Activated B cell treated with CpG ODN at 0.5 μM for 24 hours (primary cell): ENCODE measurements around the gene UBE4B. TPM values are rescaled to one million over a fixed set of nuclear protein-coding genes. Genes with fewer than 3 reads are reported as not detected.

ENCODE experiments used
- ATAC-seq: fragments of 200-7000 bp; cut with Tn5 transposase; one replicate; pipeline ENCODE4 v1.10.0; 2021; ENCODE audit warnings: low read depth, mild to moderate bottlenecking, moderate library complexity
- CTCF ChIA-PET: fragments of 350-600 bp; sonication (Branson Sonifier 250); formaldehyde crosslinking; loops from one replicate; lab custom pipeline; 2021; ENCODE audit warnings: antibody characterized with exemption; lab: Charles Lee
- POLR2A ChIA-PET: fragments of 350-600 bp; sonication (Branson Sonifier 250); formaldehyde crosslinking; loops from one replicate; lab custom pipeline; 2021; ENCODE audit warnings: antibody characterized with exemption; lab: Charles Lee
- DNase-seq: peaks from one replicate; pipeline ENCODE4 v3.0.0; 2022
- H3K27ac Mint-ChIP-seq: one replicate; pipeline ENCODE4 v1.8.0; 2020; ENCODE audit warnings: mixed read lengths
- H3K27me3 Mint-ChIP-seq: one replicate; pipeline ENCODE4 v1.8.0; 2021; ENCODE audit warnings: mixed read lengths
- H3K36me3 Mint-ChIP-seq: one replicate; pipeline ENCODE4 v1.8.0; 2021; ENCODE audit warnings: low read depth, mixed read lengths
- H3K4me1 Mint-ChIP-seq: one replicate; pipeline ENCODE4 v1.8.0; 2021; ENCODE audit warnings: mixed read lengths
- H3K4me3 Mint-ChIP-seq: one replicate; pipeline ENCODE4 v1.8.0; 2020; ENCODE audit warnings: mild to moderate bottlenecking, mixed read lengths
- H3K9me3 Mint-ChIP-seq: one replicate; pipeline ENCODE4 v1.8.0; 2020; ENCODE audit warnings: mixed read lengths
- CTCF ChIP-seq: fragments of 200-600 bp; IDR thresholded peaks from one replicate; pipeline ENCODE4 v1.8.0; 2022; ENCODE audit warnings: antibody characterized with exemption, mild to moderate bottlenecking
- intact Hi-C: fragments of 100-400 bp; cut with micrococcal nuclease; formaldehyde crosslinking; loops from one replicate; pipeline ENCODE4 v1.15.1; 2024
- total RNA-seq: library from RNA; stranded (reverse); gene quantifications from 2 replicates; pipeline ENCODE4 v1.2.3, GENCODE V29; 2022

UBE4B gene
- total RNA-seq, 1 donor from 2014 or later: 44.7 TPM

- CTCF ChIA-PET: no interaction called here
- intact Hi-C loops: no loop called here
Measured at GRCh38 chr1:10132852-10133251, 100.1 kb downstream of the UBE4B start.

GRCh38 chr1:10140981-10141380, 108.2 kb downstream of the UBE4B start:
- CTCF ChIA-PET: no interaction called here
- Mint-ChIP-seq H3K36me3 (peaks cover 66% of the 10 kb centered on the region), H3K27ac (no peak overlapping the region), H3K4me3 (no peak overlapping the region), H3K9me3 (no peaks in the 10 kb centered on the region), H3K27me3 (no peaks in the 10 kb centered on the region), H3K4me1 (no peaks in the 10 kb centered on the region)
- intact Hi-C loops: no loop called here
- DNase-seq (no peak), ATAC-seq (no peak)
- POLR2A ChIA-PET: no interaction called here
- no peak for TF ChIP-seq CTCF

More at GRCh38 chr1:10132852-10133251, 100.1 kb downstream of the UBE4B start:
- no peak for TF ChIP-seq CTCF
- H3K9me3 Mint-ChIP-seq: no peaks in the 10 kb centered on the region
- H3K36me3 Mint-ChIP-seq: peaks cover 69% of the 10 kb centered on the region
- H3K27me3 Mint-ChIP-seq: no peaks in the 10 kb centered on the region
- ATAC-seq (no peak), DNase-seq (no peak)
- POLR2A ChIA-PET: no interaction called here
- no peak overlapping the region for H3K27ac Mint-ChIP-seq
- H3K4me1 Mint-ChIP-seq: no peaks in the 10 kb centered on the region
- no peak overlapping the region for H3K4me3 Mint-ChIP-seq

DNA sequence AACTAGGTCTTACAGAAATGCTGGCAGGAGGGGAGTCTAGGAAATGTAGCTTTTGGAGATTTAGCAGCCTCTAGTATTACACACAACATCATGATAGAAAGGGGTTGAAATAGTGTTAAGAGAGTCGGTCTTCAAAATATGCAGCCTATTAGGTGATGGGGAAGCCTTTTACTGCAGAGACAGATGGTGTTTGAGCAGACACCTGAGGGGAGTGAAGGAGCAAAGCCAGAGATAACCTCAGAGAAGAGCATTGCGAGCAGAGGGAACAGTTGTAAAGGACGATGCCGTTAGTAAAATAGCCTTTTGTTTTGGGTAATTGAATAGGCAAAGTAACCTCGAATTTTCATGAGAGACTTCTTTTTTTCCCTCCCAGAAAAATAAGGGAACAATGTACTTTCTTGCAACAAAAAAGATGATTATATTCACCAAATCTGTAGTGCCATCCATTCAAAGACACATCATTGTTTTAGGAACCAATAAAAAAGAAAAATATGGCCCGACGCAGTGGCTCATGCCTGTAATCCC, 111.3 kb downstream of the UBE4B start:
- DNase-seq (no peak), ATAC-seq (no peak)
- no peak for TF ChIP-seq CTCF
- no peak overlapping the region for H3K27ac Mint-ChIP-seq
- no peaks in the 10 kb centered on the region for H3K4me1 Mint-ChIP-seq
- H3K36me3 Mint-ChIP-seq: peaks cover 55% of the 10 kb centered on the region
- POLR2A ChIA-PET: no interaction called here
- H3K27me3 Mint-ChIP-seq: no peaks in the 10 kb centered on the region
- no peaks in the 10 kb centered on the region for H3K9me3 Mint-ChIP-seq
- CTCF ChIA-PET: no interaction called here
- H3K4me3 Mint-ChIP-seq: no peak overlapping the region
- intact Hi-C loops: no loop called here

GRCh38 chr1:10146391-10146790, 113.6 kb downstream of the UBE4B start:
- intact Hi-C loops: no loop called here
- ChIA-PET CTCF (no interaction called here), POLR2A (no interaction called here)
- Mint-ChIP-seq H3K4me1 (no peaks in the 10 kb centered on the region), H3K9me3 (no peaks in the 10 kb centered on the region), H3K27ac (no peak overlapping the region), H3K27me3 (no peaks in the 10 kb centered on the region), H3K36me3 (peaks cover 57% of the 10 kb centered on the region), H3K4me3 (no peak overlapping the region)
- TF ChIP-seq CTCF: no peak
- no peak for ATAC-seq
- no peak for DNase-seq

GRCh38 chr1:10149231-10149630, 116.5 kb downstream of the UBE4B start:
- ChIA-PET CTCF (no interaction called here), POLR2A (no interaction called here)
- TF ChIP-seq CTCF: no peak
- Mint-ChIP-seq H3K27me3 (no peaks in the 10 kb centered on the region), H3K4me3 (no peak overlapping the region), H3K36me3 (peaks cover 40% of the 10 kb centered on the region), H3K4me1 (no peaks in the 10 kb centered on the region), H3K27ac (no peak overlapping the region), H3K9me3 (no peaks in the 10 kb centered on the region)
- ATAC-seq: no peak
- no peak for DNase-seq
- intact Hi-C loops: no loop called here
